Measurements from ENCODE around the gene SSUH2. TPM values are rescaled to one million over a fixed set of nuclear protein-coding genes. Genes with fewer than 3 reads are reported as not detected.
A peak's percentile ranks its signal among the peaks of the same experiment; 100 is the strongest.

Gene SSUH2
- total RNA-seq, 6 donors from 2014 or later: 0.22 to 0.79 TPM; not detected in 4

GRCh38 chr3:8579943-8580342 lies 64.7 kb downstream of the SSUH2 start:
- ATAC-seq (ENCODE audit: low FRiP score in 2 of 2): no peak
- WGBS, 2 donors: 81 to 88% methylated on average over 5 of the region's 5 CpGs
- Histone ChIP-seq H3K4me3 (no peak overlapping the region), H3K27me3 (no peaks in the 10 kb centered on the region), H3K36me3 (peaks cover 0 to 16% (median 0%) of the 10 kb centered on the region in 4 donors), H3K4me1 (peaks cover 7 to 12% (median 9%) of the 10 kb centered on the region in 4 donors), H3K27ac (peak overlapping the region in 1 of 4 donors; percentile 31), H3K9me3 (no peaks in the 10 kb centered on the region)
- no peak for DNase-seq
- no peak for TF ChIP-seq CTCF (IDR thresholded peaks at IDR 0.05)
- no peak for TF ChIP-seq POLR2AphosphoS5 (IDR thresholded peaks at IDR 0.05)
- TF ChIP-seq POLR2A (IDR thresholded peaks at IDR 0.05): no peak

GRCh38 chr3:8579096-8579495 lies 65.5 kb downstream of the SSUH2 start:
- ATAC-seq (ENCODE audit: low FRiP score in 2 of 2): peak in 1 of 2 donors; percentile 3
- TF ChIP-seq CTCF (IDR thresholded peaks at IDR 0.05): no peak
- TF ChIP-seq POLR2A (IDR thresholded peaks at IDR 0.05): no peak
- no peak for TF ChIP-seq POLR2AphosphoS5 (IDR thresholded peaks at IDR 0.05)
- TF ChIP-seq EP300 (IDR thresholded peaks at IDR 0.05): no peak
- Histone ChIP-seq H3K27me3 (no peaks in the 10 kb centered on the region), H3K27ac (peak overlapping the region in 2 of 4 donors; percentile 27 to 58), H3K36me3 (peaks cover 0 to 20% (median 0%) of the 10 kb centered on the region in 4 donors), H3K4me3 (no peak overlapping the region), H3K9me3 (no peaks in the 10 kb centered on the region), H3K4me1 (peaks cover 7 to 14% (median 11%) of the 10 kb centered on the region in 4 donors)
- WGBS, 2 donors: 50 to 65% methylated on average over 5 of the region's 5 CpGs
- no peak for DNase-seq

GRCh38 chr3:8578282-8578681 lies 66.3 kb downstream of the SSUH2 start:
- 74 to 76% methylated on average over 4 of the region's 4 CpGs for WGBS, 2 donors
- DNase-seq: no peak
- H3K27ac ChIP-seq: no peak overlapping the region
- ATAC-seq (ENCODE audit: low FRiP score in 2 of 2): no peak
- no peaks in the 10 kb centered on the region for H3K27me3 ChIP-seq
- H3K4me1 ChIP-seq: peaks cover 13 to 22% (median 17%) of the 10 kb centered on the region in 4 donors
- no peak for TF ChIP-seq POLR2A (IDR thresholded peaks at IDR 0.05)
- no peak for TF ChIP-seq CTCF (IDR thresholded peaks at IDR 0.05)
- no peak for TF ChIP-seq EP300 (IDR thresholded peaks at IDR 0.05)
- no peak for TF ChIP-seq POLR2AphosphoS5 (IDR thresholded peaks at IDR 0.05)
- no peaks in the 10 kb centered on the region for H3K9me3 ChIP-seq
- no peak overlapping the region for H3K4me3 ChIP-seq
- peaks cover 0 to 20% (median 0%) of the 10 kb centered on the region in 4 donors for H3K36me3 ChIP-seq

GRCh38 chr3:8576841-8577571 lies 67.6 kb downstream of the SSUH2 start:
- H3K4me3 ChIP-seq: no peak overlapping the region
- no peaks in the 10 kb centered on the region for H3K27me3 ChIP-seq
- ATAC-seq (ENCODE audit: low FRiP score in 2 of 2) (peak in 1 of 2 donors; percentile 24), DNase-seq (no peak)
- peak; percentile 55 to 60 for TF ChIP-seq POLR2AphosphoS5 (IDR thresholded peaks at IDR 0.05)
- TF ChIP-seq EP300 (IDR thresholded peaks at IDR 0.05): no peak
- H3K4me1 ChIP-seq: peaks cover 10 to 23% (median 20%) of the 10 kb centered on the region in 4 donors
- H3K9me3 ChIP-seq: no peaks in the 10 kb centered on the region
- H3K27ac ChIP-seq: peak overlapping the region in 2 of 4 donors; percentile 14 to 41
- peaks cover 0 to 32% (median 0%) of the 10 kb centered on the region in 4 donors for H3K36me3 ChIP-seq
- 72 to 83% methylated on average over 4 to 5 of the region's 5 CpGs for WGBS, 2 donors

GRCh38 chr3:8576436-8576835 lies 68.2 kb downstream of the SSUH2 start:
- WGBS, 2 donors: 77 to 90% methylated on average over 6 of the region's 6 CpGs
- Histone ChIP-seq H3K4me3 (no peak overlapping the region), H3K27me3 (no peaks in the 10 kb centered on the region), H3K27ac (peak overlapping the region in 2 of 4 donors; percentile 14 to 41), H3K9me3 (no peaks in the 10 kb centered on the region), H3K4me1 (peaks cover 9 to 29% (median 24%) of the 10 kb centered on the region in 4 donors), H3K36me3 (peaks cover 0 to 32% (median 0%) of the 10 kb centered on the region in 4 donors)
- ATAC-seq (ENCODE audit: low FRiP score in 2 of 2) (no peak), DNase-seq (no peak)
- TF ChIP-seq POLR2A (IDR thresholded peaks at IDR 0.05): no peak
- TF ChIP-seq CTCF (IDR thresholded peaks at IDR 0.05): no peak
- TF ChIP-seq EP300 (IDR thresholded peaks at IDR 0.05): no peak
- no peak for TF ChIP-seq POLR2AphosphoS5 (IDR thresholded peaks at IDR 0.05)
